Measurements from ENCODE around the gene SOCS3.

SOCS3 gene

GRCh38 chr17:78374189-78374588 is 14.3 kb upstream of the SOCS3 start:
- no peak overlapping the region for H3K4me3 ChIP-seq (ENCODE audit: low read length)
- no peak for DNase-seq (ENCODE audit: low read depth)
- no peak for TF ChIP-seq CTCF (conservative IDR thresholded peaks at IDR 0.05; ENCODE audit: low read length)

GRCh38 chr17:78372841-78373240 is 13.0 kb upstream of the SOCS3 start:
- DNase-seq (ENCODE audit: low read depth) = no peak
- TF ChIP-seq CTCF (conservative IDR thresholded peaks at IDR 0.05; ENCODE audit: low read length) = no peak
- H3K4me3 ChIP-seq (ENCODE audit: low read length) = no peak overlapping the region

DNA sequence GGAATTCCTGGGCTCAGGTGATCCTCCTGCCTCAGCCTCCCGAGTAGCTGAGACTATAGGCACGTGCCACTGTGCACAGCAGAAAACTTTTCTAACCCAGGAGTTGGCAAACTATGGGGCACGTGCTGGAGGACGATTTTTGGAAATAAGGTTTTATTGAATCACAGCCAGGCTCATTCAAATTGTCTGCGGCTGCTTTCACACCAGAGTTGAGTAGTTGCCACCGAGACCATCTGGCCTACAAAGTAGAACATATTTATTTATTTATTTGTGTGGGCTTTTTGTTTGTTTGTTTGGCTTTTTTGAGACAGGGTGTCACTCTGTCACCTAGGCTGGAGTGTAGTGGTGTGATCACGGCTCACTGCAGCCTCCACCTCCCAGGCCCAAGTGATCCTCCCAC is 11.2 kb upstream of the SOCS3 start:
- no peak overlapping the region for H3K4me3 ChIP-seq (ENCODE audit: low read length)
- TF ChIP-seq CTCF (conservative IDR thresholded peaks at IDR 0.05; ENCODE audit: low read length) = no peak
- DNase-seq (ENCODE audit: low read depth) = no peak

DNA sequence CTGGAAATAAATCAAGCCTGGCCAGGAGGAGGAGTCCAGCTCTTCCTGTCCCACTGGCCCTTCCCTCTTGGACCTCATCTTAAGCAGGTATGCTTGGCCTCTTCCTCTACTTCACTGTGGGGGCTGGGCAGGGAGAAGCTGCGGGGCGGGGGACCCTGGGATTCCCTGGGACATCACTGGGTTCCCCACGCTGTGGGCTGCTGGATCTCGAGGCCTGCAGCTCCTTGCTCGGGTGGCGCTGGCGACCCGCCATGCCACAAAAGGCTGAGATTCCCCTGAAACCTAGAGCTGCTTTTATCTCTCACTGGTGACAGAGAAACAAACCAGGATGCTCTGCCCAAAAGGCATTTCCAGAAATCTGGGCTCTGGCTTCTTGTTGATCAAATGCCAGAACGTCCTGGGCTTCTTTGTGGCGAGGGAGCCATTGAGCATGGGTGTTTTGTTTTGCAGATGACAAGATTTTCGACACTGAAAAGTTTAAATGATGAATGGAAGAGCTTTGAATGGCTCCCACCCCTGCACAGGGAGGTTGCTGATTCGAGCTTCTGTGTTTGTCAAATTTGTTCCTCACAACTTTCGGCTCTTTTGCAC is 10.0 kb upstream of the SOCS3 start:
- TF ChIP-seq CTCF (conservative IDR thresholded peaks at IDR 0.05; ENCODE audit: low read length) = no peak

DNA sequence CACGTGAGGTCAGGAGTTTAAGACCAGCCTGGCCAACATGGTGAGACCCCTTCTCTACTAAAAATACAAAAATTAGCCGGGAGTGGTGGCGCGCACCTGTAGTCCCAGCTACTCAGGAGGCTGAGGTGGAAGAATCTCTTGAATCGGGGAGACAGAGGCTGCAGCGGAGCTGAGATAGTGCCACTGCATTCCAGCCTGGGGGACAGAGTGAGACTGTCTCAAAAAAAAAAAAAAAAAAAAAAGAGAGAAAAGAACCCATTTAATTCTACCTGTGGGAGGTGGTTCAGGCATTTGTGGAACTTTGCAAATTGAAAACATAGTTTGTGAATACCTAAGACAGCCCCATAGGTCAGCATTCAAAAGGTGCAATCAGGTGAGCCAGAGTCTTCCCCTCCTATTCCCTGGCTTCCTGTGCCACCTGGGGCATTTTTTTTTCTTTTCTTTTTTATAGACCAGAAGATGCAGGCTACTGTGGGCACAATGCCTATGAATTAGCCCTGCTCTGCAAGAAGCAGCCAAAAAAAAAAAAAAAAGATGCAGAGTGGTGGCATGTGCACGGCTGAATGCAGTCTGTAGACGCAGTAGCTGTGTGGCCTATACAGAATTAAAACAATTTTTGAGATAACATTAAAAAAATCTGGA is 9.1 kb upstream of the SOCS3 start:
- no peak overlapping the region for H3K4me3 ChIP-seq (ENCODE audit: low read length)
- no peak for DNase-seq (ENCODE audit: low read depth)

More for the DNA sequence above, 10.0 kb upstream of the SOCS3 start:
- no peak overlapping the region for H3K4me3 ChIP-seq (ENCODE audit: low read length)
- DNase-seq (ENCODE audit: low read depth) = no peak

GRCh38 chr17:78368348-78368747 is 8.5 kb upstream of the SOCS3 start:
- no peak for TF ChIP-seq CTCF (conservative IDR thresholded peaks at IDR 0.05; ENCODE audit: low read length)
- no peak overlapping the region for H3K4me3 ChIP-seq (ENCODE audit: low read length)
- no peak for DNase-seq (ENCODE audit: low read depth)

More for the DNA sequence above, 9.1 kb upstream of the SOCS3 start:
- TF ChIP-seq CTCF (conservative IDR thresholded peaks at IDR 0.05; ENCODE audit: low read length) = no peak

- no peak overlapping the region for H3K4me3 ChIP-seq (ENCODE audit: low read length)
- TF ChIP-seq CTCF (conservative IDR thresholded peaks at IDR 0.05; ENCODE audit: low read length) = no peak
- no peak for DNase-seq (ENCODE audit: low read depth)
Observed at GRCh38 chr17:78367193-78367592, 7.3 kb upstream of the SOCS3 start.

All from AG10803 (cell line).